HEK293 (cell line): ENCODE measurements around the gene POLG2.

Experiments
- KLF9 ChIP-seq: fragments of 450-650 bp; formaldehyde crosslinking; IDR thresholded peaks from 2 replicates; pipeline ENCODE4 v1.5.1; 2016; ENCODE audit warnings: missing biosample characterization, missing genetic modification characterization, low read depth
- ZNF175 ChIP-seq: fragments of 450-650 bp; formaldehyde crosslinking; IDR thresholded peaks from 2 replicates; pipeline ENCODE4 v1.5.1; 2016; ENCODE audit warnings: missing biosample characterization, missing genetic modification characterization
- ZNF266 ChIP-seq: fragments of 450-650 bp; formaldehyde crosslinking; IDR thresholded peaks from 2 replicates; pipeline ENCODE4 v1.5.1; 2016; ENCODE audit warnings: missing biosample characterization, missing genetic modification characterization, low read depth
- ZNF530 ChIP-seq: fragments of 450-650 bp; formaldehyde crosslinking; IDR thresholded peaks from 2 replicates; pipeline ENCODE4 v1.5.1; 2016; ENCODE audit warnings: low read depth, missing biosample characterization, missing genetic modification characterization
- ZNF560 ChIP-seq: fragments of 450-650 bp; formaldehyde crosslinking; IDR thresholded peaks from 2 replicates; pipeline ENCODE4 v1.5.1; 2017; ENCODE audit warnings: missing biosample characterization, missing genetic modification characterization, borderline replicate concordance
- ZNF561 ChIP-seq: fragments of 450-650 bp; IDR thresholded peaks from 2 replicates; pipeline ENCODE4 v1.5.1; 2018; ENCODE audit warnings: missing biosample characterization, missing genetic modification characterization, borderline replicate concordance
- ZNF660 ChIP-seq: fragments of 450-650 bp; IDR thresholded peaks from 2 replicates; pipeline ENCODE4 v1.5.1; 2018; ENCODE audit warnings: missing biosample characterization, mild to moderate bottlenecking, missing genetic modification characterization
- ZNF670 ChIP-seq: fragments of 450-650 bp; formaldehyde crosslinking; IDR thresholded peaks from 2 replicates; pipeline ENCODE4 v1.5.1; 2016; ENCODE audit warnings: missing biosample characterization, missing genetic modification characterization, low read depth
- ZNF792 ChIP-seq: fragments of 450-650 bp; formaldehyde crosslinking; IDR thresholded peaks from 2 replicates; pipeline ENCODE4 v1.5.1; 2016; ENCODE audit warnings: missing biosample characterization, missing genetic modification characterization
- TF ChIP-seq, protein P1 (sequence below): fragments of 450-650 bp; formaldehyde crosslinking; IDR thresholded peaks from 2 replicates; pipeline ENCODE4 v1.5.1; 2016; ENCODE audit warnings: missing biosample characterization, missing genetic modification characterization
- TF ChIP-seq, protein P2 (sequence below): fragments of 450-650 bp; formaldehyde crosslinking; IDR thresholded peaks from 2 replicates; pipeline ENCODE4 v1.5.1; 2016; ENCODE audit warnings: missing biosample characterization, missing genetic modification characterization, low read depth
- TF ChIP-seq, protein P3 (sequence below): fragments of 450-650 bp; formaldehyde crosslinking; IDR thresholded peaks from 2 replicates; pipeline ENCODE4 v1.5.1; 2016; ENCODE audit warnings: missing biosample characterization, missing genetic modification characterization
- TF ChIP-seq, protein P4 (sequence below): fragments of 450-650 bp; formaldehyde crosslinking; IDR thresholded peaks from 2 replicates; pipeline ENCODE4 v1.5.1; 2016; ENCODE audit warnings: missing biosample characterization, missing genetic modification characterization

DNA sequence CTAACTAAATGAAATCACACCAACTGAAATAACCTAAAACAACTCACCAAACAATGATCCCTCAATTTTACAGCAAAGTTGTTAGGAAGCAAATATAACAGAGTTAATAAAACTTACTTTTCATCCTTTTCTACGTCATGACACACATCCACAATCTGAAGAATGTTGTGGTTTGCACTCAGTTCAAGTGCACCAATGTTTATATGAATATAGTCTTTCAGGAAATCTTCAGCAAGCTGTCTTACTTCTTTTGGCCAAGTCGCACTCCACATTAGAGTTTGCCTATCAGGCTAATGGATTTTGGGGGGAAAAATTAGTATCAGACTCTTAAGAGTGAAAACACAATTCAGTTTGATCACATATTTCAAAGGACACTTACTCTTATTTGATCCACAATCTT is 6.0 kb upstream of the POLG2 start:
- TF ChIP-seq ZNF175 (no peak), ZNF561 (tag by site-specific recombination) (no peak), ZNF530 (no peak), ZNF660 (tag by site-specific recombination) (no peak), KLF9 (tag by site-specific recombination) (no peak), ZNF560 (tag by site-specific recombination) (no peak), ZNF670 (tag by site-specific recombination) (no peak), ZNF266 (tag by site-specific recombination) (no peak), ZNF792 (tag by site-specific recombination) (no peak)
- TF ChIP-seq, protein P1, sequence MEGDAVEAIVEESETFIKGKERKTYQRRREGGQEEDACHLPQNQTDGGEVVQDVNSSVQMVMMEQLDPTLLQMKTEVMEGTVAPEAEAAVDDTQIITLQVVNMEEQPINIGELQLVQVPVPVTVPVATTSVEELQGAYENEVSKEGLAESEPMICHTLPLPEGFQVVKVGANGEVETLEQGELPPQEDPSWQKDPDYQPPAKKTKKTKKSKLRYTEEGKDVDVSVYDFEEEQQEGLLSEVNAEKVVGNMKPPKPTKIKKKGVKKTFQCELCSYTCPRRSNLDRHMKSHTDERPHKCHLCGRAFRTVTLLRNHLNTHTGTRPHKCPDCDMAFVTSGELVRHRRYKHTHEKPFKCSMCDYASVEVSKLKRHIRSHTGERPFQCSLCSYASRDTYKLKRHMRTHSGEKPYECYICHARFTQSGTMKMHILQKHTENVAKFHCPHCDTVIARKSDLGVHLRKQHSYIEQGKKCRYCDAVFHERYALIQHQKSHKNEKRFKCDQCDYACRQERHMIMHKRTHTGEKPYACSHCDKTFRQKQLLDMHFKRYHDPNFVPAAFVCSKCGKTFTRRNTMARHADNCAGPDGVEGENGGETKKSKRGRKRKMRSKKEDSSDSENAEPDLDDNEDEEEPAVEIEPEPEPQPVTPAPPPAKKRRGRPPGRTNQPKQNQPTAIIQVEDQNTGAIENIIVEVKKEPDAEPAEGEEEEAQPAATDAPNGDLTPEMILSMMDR, result no peak
- TF ChIP-seq, protein P2, sequence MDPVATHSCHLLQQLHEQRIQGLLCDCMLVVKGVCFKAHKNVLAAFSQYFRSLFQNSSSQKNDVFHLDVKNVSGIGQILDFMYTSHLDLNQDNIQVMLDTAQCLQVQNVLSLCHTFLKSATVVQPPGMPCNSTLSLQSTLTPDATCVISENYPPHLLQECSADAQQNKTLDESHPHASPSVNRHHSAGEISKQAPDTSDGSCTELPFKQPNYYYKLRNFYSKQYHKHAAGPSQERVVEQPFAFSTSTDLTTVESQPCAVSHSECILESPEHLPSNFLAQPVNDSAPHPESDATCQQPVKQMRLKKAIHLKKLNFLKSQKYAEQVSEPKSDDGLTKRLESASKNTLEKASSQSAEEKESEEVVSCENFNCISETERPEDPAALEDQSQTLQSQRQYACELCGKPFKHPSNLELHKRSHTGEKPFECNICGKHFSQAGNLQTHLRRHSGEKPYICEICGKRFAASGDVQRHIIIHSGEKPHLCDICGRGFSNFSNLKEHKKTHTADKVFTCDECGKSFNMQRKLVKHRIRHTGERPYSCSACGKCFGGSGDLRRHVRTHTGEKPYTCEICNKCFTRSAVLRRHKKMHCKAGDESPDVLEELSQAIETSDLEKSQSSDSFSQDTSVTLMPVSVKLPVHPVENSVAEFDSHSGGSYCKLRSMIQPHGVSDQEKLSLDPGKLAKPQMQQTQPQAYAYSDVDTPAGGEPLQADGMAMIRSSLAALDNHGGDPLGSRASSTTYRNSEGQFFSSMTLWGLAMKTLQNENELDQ (tag by site-specific recombination), result no peak
- TF ChIP-seq, protein P3, sequence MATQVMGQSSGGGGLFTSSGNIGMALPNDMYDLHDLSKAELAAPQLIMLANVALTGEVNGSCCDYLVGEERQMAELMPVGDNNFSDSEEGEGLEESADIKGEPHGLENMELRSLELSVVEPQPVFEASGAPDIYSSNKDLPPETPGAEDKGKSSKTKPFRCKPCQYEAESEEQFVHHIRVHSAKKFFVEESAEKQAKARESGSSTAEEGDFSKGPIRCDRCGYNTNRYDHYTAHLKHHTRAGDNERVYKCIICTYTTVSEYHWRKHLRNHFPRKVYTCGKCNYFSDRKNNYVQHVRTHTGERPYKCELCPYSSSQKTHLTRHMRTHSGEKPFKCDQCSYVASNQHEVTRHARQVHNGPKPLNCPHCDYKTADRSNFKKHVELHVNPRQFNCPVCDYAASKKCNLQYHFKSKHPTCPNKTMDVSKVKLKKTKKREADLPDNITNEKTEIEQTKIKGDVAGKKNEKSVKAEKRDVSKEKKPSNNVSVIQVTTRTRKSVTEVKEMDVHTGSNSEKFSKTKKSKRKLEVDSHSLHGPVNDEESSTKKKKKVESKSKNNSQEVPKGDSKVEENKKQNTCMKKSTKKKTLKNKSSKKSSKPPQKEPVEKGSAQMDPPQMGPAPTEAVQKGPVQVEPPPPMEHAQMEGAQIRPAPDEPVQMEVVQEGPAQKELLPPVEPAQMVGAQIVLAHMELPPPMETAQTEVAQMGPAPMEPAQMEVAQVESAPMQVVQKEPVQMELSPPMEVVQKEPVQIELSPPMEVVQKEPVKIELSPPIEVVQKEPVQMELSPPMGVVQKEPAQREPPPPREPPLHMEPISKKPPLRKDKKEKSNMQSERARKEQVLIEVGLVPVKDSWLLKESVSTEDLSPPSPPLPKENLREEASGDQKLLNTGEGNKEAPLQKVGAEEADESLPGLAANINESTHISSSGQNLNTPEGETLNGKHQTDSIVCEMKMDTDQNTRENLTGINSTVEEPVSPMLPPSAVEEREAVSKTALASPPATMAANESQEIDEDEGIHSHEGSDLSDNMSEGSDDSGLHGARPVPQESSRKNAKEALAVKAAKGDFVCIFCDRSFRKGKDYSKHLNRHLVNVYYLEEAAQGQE (tag by site-specific recombination), result no peak
- TF ChIP-seq, protein P4, sequence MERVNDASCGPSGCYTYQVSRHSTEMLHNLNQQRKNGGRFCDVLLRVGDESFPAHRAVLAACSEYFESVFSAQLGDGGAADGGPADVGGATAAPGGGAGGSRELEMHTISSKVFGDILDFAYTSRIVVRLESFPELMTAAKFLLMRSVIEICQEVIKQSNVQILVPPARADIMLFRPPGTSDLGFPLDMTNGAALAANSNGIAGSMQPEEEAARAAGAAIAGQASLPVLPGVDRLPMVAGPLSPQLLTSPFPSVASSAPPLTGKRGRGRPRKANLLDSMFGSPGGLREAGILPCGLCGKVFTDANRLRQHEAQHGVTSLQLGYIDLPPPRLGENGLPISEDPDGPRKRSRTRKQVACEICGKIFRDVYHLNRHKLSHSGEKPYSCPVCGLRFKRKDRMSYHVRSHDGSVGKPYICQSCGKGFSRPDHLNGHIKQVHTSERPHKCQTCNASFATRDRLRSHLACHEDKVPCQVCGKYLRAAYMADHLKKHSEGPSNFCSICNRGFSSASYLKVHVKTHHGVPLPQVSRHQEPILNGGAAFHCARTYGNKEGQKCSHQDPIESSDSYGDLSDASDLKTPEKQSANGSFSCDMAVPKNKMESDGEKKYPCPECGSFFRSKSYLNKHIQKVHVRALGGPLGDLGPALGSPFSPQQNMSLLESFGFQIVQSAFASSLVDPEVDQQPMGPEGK, result no peak
